Measurements from ENCODE around the gene KRT33B.
"Not testable (repeated sequence)": the region's sequence is repeated elsewhere in the genome, so short reads cannot be mapped to it uniquely, and the experiment has no call there.

Gene KRT33B

DNA sequence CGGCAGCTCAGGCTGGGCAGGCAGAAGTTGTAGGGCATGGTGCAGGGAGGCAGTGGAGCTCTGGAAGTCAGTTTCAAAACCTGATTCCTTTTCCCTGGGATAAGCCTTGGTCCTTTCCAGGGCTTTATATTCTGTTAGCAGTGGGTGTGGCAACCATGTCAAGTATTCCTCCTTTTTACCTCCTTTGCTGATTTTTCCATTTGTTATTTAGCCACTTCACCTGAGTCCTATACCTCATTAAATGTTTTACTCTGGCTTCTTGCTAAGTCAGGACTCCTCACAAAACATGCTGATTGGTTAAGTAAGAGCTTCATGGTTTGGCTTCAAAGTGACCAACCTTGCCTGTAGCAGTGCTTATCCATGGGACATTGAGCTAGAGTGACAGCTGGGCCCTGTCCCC, at the start of gene KRT33B:
Gene KRT33B (minus strand): TSS at position 101 of the 400 bp plus-strand sequence. CDS start 63 bp downstream, at position 38.
- no peak for DNase-seq (ENCODE audit: low read depth in 2 of 2)

DNA sequence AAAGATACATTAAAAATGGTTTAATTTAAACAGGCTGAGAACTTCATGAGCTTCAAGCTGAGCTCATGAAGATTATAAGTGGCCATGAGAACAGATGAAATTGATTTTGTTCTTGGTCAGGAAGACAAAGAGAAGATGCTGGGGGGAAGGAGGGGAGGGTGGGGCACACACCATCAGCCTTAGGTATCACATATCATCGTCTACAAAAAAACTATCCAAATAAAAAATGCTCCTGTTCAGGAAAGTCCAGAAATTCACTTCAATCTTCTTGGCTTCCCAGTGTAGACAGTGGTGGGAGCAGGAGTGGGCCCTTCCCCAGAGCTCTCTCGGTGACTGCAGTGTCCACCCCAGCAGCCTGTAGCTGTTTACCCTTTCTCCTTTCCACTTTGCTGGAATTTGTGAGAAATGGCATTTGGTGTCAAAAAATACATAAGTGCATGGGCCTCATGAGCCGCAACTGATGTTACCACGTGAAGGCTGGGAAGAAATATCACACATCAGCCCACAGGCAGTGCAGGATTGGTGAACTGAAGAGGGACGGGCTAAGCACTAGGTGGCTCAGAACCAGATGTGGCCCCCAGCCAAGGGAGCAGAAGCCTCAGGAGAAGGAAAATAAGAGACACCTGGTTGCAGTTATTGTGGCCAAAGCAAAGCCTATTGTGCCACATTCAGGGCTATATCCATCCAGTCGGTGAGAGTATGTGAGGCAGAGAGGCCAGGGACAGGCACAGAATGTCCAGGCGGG, 48.7 kb upstream of the KRT33B start:
- no peak for DNase-seq (ENCODE audit: low read depth in 2 of 2)

GRCh38 chr17:41417576-41418015, 48.0 kb upstream of the KRT33B start:
- DNase-seq (ENCODE audit: low read depth in 2 of 2) = no peak

GRCh38 chr17:41417127-41417526, 47.5 kb upstream of the KRT33B start:
- no peak for DNase-seq (ENCODE audit: low read depth in 2 of 2)

DNA sequence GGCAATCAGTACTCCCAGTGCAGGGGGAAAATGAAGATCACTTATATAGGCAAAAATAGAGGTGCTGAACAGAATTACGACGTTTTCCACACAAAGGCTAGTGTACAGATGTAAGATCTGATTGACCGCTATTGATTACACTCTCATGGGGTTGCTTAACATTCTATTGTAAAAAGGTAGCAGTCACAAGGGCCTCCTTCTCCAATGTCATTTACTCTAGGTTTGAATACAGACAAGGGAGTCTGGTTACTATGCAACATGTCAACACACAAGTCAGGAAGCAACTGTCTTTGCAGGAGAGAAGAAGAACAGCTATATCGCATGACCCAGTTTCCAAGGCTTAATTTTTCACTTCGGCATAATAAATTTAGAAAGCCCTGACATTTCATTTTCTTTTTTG, 46.9 kb upstream of the KRT33B start:
- DNase-seq (ENCODE audit: low read depth in 2 of 2) = no peak

GRCh38 chr17:41415833-41416335, 46.3 kb upstream of the KRT33B start:
- DNase-seq (ENCODE audit: low read depth in 2 of 2) = no peak

DNA sequence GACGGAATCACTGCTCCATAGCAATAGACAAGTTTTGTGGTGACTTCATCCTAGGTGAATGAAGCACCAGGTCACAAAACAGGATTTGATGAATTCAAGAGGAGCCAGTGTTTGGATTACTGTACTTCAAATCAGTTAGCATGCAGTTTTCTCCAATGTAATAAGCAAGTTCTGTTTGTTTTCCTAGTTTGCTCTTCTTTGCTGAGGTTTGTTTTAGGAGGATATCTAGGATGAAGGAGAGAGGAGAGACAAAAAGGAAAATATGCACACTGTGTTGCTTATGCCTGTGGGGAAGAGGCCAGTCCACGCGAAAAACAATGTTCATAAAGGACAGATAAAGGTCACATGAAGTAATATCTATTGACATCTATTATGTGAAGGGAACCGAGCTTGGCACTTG, 45.8 kb upstream of the KRT33B start:
- no peak for DNase-seq (ENCODE audit: low read depth in 2 of 2)

DNA sequence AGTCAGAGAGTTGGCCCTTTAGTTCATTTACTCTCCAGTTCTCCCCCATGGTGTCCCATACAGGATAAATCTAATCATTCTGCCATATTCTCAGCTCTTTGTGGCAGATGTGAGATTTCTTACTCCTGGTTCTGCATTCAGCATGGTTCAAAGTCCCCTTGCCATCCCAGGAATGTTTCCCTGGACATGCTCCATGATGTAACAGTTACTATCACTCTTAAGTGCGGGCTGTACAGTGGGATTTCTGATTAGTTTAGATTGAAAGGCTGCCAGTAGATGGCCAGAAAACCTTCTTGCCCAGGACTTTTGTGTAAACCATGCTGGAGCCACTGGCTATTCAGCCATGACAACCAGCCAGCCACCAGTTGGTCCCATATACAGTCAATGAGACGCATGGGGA, 44.4 kb upstream of the KRT33B start:
- DNase-seq (ENCODE audit: low read depth in 2 of 2) = no peak

GRCh38 chr17:41413353-41413957, 43.8 kb upstream of the KRT33B start:
- DNase-seq (ENCODE audit: low read depth in 2 of 2) = no peak

- no peak for DNase-seq (ENCODE audit: low read depth in 2 of 2)
Observed at GRCh38 chr17:41411072-41411840, 41.6 kb upstream of the KRT33B start.

DNA sequence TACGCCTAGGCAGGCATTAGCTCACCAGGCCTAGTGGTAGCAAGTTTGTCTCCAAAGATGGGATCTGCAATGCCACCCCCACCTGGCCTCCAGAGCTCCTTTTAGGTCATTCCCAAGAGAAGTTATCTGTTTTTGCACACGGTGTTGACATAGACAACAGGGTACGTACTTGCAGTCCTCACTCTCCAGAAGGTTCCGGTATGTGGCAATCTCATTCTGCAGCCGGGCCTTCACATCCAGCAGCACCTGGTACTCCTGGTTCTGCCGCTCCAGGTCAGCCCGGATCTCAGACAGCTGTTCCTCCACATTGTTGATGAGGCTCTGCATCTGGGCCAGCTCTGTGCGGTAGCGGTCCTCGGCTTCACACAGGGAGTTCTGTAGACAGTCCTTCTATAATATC, 37.6 kb upstream of the KRT33B start:
- DNase-seq (ENCODE audit: low read depth in 2 of 2) = no peak

GRCh38 chr17:41406205-41406604, 36.6 kb upstream of the KRT33B start:
- no peak for DNase-seq (ENCODE audit: low read depth in 2 of 2)

DNA sequence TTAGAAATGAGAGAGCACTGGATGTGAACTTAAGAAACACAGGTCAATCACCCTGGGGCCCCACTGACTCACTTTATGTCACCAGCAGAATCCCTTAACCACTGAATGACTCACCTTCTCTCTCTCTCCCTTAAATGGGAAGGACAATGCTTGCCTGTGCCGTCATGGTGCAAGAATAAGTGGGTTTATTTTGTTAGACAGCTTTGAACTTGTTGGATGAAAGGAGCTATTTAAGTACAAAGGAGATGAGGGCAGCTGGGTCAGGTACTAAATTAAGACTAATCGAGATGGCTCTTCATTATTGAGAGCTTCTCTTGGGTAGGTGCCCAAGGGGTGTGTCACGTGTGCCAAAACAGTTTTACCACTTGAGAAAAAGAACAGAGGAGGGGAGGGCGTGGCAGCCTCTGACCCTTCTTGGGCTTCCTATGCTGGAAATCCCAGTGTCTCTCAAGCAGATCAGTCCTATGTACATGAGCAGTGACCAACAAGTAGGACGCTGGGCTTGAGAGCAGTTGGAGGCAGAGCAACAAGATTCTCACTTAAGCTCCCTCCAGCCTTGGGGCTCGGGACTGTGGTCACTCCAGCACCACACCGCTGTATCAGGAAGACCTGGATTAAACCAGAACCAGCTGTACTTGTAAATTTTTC, 34.5 kb upstream of the KRT33B start:
- DNase-seq (ENCODE audit: low read depth in 2 of 2) = no peak

GRCh38 chr17:41403404-41404023, 33.9 kb upstream of the KRT33B start:
- DNase-seq (ENCODE audit: low read depth in 2 of 2) = no peak

DNA sequence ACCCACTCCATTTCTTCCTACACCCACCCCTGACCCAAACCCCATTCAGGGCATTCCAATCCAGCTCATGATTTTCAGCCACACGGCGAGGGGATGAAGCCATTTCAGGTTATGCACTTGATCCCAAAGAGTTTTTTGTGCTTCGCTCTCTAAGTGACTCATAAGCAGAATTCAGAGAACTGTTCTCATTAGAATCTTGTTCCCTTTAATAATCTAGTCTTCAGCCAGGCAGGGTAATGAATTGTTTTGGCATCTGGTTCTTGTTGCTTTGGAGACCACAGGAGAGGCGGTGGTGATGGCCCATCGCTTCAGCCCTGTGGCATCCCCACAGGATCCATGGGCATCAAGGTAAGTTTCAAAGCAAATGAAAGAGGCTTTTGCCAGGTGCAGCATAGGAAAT, 32.5 kb upstream of the KRT33B start:
- DNase-seq (ENCODE audit: low read depth in 2 of 2) = no peak

- no peak for DNase-seq (ENCODE audit: low read depth in 2 of 2)
Observed at GRCh38 chr17:41396996-41397660, 27.5 kb upstream of the KRT33B start, which contains the start of gene KRT31. TSS of gene KRT31 (minus strand) at chr17:41397608. CDS start at chr17:41397539, 69 bp downstream.

DNA sequence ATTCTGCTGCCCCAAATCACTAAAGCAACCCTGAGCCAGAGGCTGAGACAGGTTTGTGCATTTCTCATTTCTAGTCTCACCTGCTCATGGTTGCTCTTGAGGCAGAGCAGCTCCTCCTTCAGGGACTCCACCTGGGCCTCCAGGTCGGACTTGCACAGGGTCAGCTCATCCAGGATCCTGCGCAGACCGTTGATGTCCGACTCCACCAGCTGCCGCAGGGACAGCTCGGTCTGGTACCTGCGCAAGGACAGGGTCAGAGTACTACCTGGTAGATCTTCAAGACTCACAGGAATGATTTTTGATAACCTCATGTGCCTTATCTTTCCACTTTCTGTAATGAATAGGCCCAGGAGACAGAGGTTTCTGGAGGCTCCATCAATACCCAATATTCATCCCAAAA, 26.7 kb upstream of the KRT33B start:
- DNase-seq (ENCODE audit: low read depth in 2 of 2) = no peak

DNA sequence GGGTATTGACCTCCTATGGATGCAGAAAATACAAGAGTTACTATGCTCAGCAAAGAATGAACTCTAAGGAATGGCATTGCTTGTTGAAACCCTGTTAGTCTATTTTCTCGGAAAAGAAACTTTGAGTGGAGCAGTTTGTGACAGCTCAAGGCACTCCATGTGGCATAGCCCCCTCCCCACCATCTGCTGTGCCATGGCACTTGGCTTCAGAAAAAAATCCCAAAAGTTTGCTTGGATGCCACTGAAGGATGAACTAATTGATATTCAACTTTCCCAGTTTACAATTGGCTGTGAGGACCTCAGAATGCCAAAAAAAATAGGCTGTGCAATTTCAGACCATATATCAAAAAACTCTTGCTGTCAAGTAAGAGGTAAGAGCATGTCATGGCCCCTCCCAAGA, 26.0 kb upstream of the KRT33B start:
- DNase-seq (ENCODE audit: low read depth in 2 of 2) = no peak

- not testable (repeated sequence) for DNase-seq (ENCODE audit: low read depth in 2 of 2)
Observed at GRCh38 chr17:41395044-41395443, 25.4 kb upstream of the KRT33B start.

- DNase-seq (ENCODE audit: low read depth in 2 of 2) = no peak
Observed at GRCh38 chr17:41394254-41394996, 24.8 kb upstream of the KRT33B start.
